Colonic mucosa (tissue), 4 donors: ENCODE measurements around the gene SNCG. TPM values are rescaled to one million over a fixed set of nuclear protein-coding genes. Genes with fewer than 3 reads are reported as not detected.

Source experiments
- DNase-seq: peaks from one replicate; pipeline ENCODE4 v3.0.0-alpha.2; 2020
- H3K27ac ChIP-seq: fragments of 200-600 bp; one replicate; pipeline ENCODE4 v1.8.0; 2021
- H3K27me3 ChIP-seq: fragments of 200-600 bp; one replicate; pipeline ENCODE4 v1.8.0; 2021
- H3K36me3 ChIP-seq: fragments of 200-600 bp; one replicate; pipeline ENCODE4 v1.8.0; 2021
- H3K4me1 ChIP-seq: fragments of 200-600 bp; one replicate; pipeline ENCODE4 v1.8.0; 2021; ENCODE audit warnings: mild to moderate bottlenecking
- H3K4me3 ChIP-seq: fragments of 200-600 bp; one replicate; pipeline ENCODE4 v1.8.0; 2021
- H3K9ac ChIP-seq, 2 donors: one replicate each; pipeline ENCODE4 v1.7.0; 2013; ENCODE audit warnings: control low read depth in 2 of 2, low read depth in 2 of 2, low read length in 2 of 2
- H3K9me3 ChIP-seq: fragments of 200-600 bp; one replicate; pipeline ENCODE4 v1.8.0; 2021
- CTCF ChIP-seq: fragments of 200-600 bp; IDR thresholded peaks from one replicate; pipeline ENCODE4 v1.8.0; 2022; ENCODE audit warnings: antibody characterized with exemption, mild to moderate bottlenecking
- intact Hi-C: fragments of 100-400 bp; cut with DNase I; formaldehyde crosslinking; loops from one replicate; pipeline ENCODE4 v1.14.1; 2022
- total RNA-seq, 2 donors: library from RNA; stranded (reverse); fragmentation: NEBNext Ultra II Directional in 1 of 2; extraction: Animal tissue kit (Norgen Biotek cat#: 25700) in 1 of 2; gene quantifications; one replicate each; pipeline ENCODE4 v1.2.1, GENCODE V29; 2021
- donor health status: healthy.
- donor health status: DM: no; HTN: no; CAD: no.
- donor health status: DM: no; HTN: no; CAD: no.

SNCG gene
- total RNA-seq, 2 donors from 2014 or later: 2.6 to 6.6 TPM

- H3K4me3 ChIP-seq: no peak overlapping the region
- no peak overlapping the region for H3K9ac ChIP-seq
- no peak for TF ChIP-seq CTCF
- no peak overlapping the region for H3K27ac ChIP-seq
- DNase-seq: peak; percentile 12
- H3K9me3 ChIP-seq: no peaks in the 10 kb centered on the region
- H3K4me1 ChIP-seq: no peaks in the 10 kb centered on the region
- no peaks in the 10 kb centered on the region for H3K36me3 ChIP-seq
- intact Hi-C loops: no loop called here
- no peaks in the 10 kb centered on the region for H3K27me3 ChIP-seq
Observed at GRCh38 chr10:86944031-86944419, 14.4 kb upstream of the SNCG start.

- H3K36me3 ChIP-seq: no peaks in the 10 kb centered on the region
- no peaks in the 10 kb centered on the region for H3K9me3 ChIP-seq
- no peaks in the 10 kb centered on the region for H3K27me3 ChIP-seq
- H3K4me1 ChIP-seq: no peaks in the 10 kb centered on the region
- DNase-seq: no peak
- H3K4me3 ChIP-seq: no peak overlapping the region
- intact Hi-C loops: no loop called here
- no peak overlapping the region for H3K27ac ChIP-seq
- no peak overlapping the region for H3K9ac ChIP-seq
- no peak for TF ChIP-seq CTCF
Observed at GRCh38 chr10:86944471-86944870, 13.9 kb upstream of the SNCG start.

GRCh38 chr10:86944907-86945306 lies 13.5 kb upstream of the SNCG start:
- H3K9ac ChIP-seq: no peak overlapping the region
- peak; percentile 12 for DNase-seq
- H3K36me3 ChIP-seq: no peaks in the 10 kb centered on the region
- intact Hi-C loops: no loop called here
- no peaks in the 10 kb centered on the region for H3K27me3 ChIP-seq
- no peaks in the 10 kb centered on the region for H3K9me3 ChIP-seq
- no peak for TF ChIP-seq CTCF
- no peak overlapping the region for H3K4me3 ChIP-seq
- H3K27ac ChIP-seq: no peak overlapping the region
- no peaks in the 10 kb centered on the region for H3K4me1 ChIP-seq

GRCh38 chr10:86945361-86946212 lies 12.8 kb upstream of the SNCG start:
- DNase-seq: peak; percentile 15
- intact Hi-C loops: no loop called here
- H3K27ac ChIP-seq: no peak overlapping the region

More at GRCh38 chr10:86945361-86946212, 12.8 kb upstream of the SNCG start:
- Histone ChIP-seq H3K4me3 (no peak overlapping the region), H3K27me3 (no peaks in the 10 kb centered on the region), H3K9ac (no peak overlapping the region), H3K36me3 (no peaks in the 10 kb centered on the region), H3K9me3 (no peaks in the 10 kb centered on the region), H3K4me1 (no peaks in the 10 kb centered on the region)
- TF ChIP-seq CTCF: no peak
